ENCODE results near the gene ARL15.

ARL15 gene

DNA sequence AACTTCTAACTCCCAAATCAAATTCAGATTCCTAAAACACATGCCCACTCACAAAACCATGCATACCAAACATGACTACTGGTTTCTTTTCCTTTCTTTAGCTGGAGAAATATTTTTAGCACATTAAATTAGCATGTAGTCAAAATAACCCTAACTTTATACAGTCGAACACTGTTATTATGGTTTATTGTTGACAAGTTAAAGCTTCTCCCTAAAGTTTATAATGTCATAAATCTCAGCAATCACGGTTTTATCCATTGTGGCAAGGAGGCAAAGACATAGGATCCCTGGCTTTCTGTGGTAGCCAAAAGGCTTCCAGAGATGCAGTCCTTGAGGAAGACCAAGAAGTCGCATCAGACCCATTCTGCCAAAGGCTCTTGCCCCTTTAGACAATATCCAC, 27.5 kb downstream of the ARL15 start:
- no peak for DNase-seq (ENCODE audit: low spot score)

DNA sequence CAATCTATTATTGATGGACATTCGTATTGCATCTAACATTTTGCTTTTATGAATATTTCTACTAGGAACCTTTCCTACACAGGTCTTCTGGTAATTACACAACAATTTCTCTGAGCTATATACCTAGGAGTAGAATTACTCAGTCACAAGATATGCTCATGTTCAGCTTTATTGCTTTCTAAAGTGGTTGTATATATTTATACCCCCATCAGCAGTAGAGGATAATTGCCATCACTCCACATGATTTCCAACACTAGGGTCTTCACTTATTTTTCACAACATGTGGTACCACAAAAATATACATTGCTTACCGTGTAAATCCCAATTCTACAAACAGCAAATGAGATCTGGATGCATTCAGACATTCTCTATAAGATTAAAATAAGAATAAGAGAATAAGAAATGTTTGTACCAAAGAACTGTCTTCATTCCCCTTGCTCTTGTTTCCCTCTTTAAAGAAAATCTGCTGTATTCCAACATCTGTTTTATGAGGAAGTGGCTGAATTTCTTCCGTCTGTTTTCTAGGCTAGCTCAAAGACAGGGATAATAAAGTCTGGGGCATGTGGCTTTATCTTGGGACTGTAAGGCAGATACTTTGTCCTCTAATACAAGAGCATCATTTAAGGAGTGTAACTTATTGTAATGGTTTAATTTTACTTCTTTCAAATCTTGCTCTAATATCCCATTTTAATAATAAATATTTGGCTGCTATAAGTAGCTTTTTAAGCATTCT, 28.2 kb downstream of the ARL15 start:
- no peak for DNase-seq (ENCODE audit: low spot score)

DNA sequence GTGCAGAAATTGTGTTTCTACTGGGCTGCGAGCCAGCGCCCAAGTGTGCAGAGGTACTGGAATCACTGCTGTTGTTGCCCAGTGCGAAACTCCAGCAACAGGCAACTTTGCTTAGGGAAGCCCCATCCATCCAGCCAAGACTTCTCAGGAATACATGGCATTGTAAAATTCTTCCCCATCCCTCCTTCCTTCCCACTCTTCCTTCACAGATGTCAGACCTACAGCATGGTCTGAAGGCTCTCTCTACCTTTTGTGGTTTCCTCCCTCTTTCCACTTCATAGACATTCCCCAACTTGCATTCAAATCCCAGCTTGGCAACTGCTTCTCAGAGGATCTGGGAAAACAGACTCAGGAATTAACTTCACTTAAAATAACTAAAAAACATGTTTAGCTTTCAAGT, 30.4 kb downstream of the ARL15 start:
- DNase-seq (ENCODE audit: low spot score) = no peak

DNA sequence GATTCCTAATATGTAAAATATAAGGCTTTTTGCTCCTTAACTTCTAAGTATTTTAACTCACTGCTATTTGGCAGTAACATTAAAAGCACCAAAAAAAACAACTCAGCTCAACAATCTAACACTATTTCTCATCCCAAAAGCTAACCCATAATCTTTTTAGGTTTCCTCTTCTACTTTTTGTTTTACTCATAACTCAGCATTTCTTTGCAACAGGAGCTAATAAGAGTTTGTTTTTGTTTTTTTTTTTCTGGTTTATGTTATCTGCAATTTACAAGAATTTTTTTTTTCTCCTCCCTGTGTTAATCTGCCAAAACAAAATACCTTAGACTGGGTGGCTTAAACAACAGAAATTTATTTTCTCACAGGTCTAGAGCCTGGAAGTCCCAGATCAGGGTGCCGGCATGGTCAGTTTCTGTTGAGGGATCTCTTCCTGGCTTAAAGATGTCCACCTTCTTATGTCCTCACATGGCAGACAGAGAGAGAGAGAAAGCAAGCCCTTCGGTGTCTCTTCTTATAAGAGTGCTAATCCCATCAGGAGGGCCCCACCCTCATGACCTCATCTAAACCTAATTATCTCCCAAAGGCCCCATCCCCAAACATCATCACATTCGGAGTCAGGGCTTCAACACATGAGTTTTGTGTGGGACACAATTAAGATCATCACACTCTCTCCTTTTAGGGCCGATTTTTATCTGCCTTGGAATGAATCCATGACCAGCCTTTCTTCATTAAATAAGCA, 31.2 kb downstream of the ARL15 start:
- DNase-seq (ENCODE audit: low spot score) = no peak

DNA sequence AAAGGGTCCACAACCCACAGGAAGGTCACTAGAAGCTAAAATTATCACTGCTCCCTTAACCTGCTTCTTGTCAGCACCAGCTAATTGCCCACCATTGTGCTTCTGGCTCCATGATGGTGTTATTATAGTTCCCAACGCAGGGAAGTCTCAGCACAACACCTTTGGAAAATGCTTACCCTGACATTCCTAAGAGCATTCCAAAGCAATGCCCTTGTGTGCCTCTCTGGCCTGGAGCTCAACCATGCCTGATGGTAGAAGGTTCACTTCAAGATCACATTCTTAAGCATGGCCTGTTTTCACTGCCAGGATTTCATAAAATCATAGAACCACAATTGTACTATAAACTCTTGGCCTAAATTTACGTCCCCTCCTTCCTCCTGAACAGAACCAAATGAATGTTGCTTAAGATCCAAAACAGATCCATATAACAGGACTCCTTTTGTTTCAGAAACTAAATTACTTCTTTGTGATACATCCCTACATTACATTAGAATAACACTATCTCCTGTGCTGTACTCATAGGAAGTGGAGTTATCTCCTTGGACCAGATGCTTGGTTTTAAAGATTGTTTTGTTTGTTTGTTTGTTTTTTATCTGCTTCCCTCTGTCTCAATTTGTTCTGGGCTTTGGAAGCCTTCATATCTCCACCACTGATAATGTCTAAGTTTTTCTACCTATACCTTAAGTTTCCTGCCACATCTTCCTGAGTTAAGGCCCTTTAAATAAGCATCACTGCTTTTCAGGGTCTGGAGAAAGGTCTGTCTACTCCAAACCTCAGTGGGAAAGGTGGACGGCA, 32.1 kb downstream of the ARL15 start:
- DNase-seq (ENCODE audit: low spot score) = peak; percentile 16

DNA sequence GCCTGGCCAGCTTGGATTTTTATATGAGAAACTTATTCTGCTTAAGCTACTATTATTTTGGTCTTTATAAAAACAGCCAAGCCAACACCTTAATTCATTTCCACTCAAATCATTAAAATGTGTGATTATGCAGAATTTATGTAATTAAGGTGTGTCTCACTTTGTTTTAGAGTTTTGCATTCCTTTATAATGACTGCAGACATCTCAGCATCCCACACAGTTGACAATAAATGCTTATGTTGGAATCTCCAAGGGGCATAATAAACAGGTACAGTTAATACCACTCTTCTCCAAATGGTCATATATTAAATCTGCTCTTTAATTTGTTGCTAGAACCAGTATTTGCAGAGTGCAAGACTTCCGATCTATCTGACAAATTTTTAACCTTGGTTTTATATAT, 34.3 kb downstream of the ARL15 start:
- DNase-seq (ENCODE audit: low spot score) = no peak

DNA sequence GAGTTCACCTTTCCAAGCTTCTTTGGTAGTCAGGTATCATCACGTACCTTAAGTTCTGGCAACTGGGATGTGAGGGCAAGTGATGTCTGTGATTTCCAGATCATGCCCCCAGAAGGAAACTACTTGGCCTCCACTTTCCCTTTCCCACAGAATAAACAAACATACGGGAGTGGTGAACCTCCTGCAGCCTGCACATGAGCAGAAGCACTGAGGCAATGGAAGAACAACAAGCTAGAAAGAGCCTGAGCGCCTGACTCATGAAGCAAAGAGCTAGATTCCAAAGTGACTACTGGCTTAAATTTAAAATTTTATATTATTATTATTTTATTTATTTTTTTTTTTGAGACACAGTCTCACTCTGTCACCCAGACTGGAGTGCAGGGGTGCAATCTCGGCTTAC, 35.0 kb downstream of the ARL15 start:
- DNase-seq (ENCODE audit: low spot score) = no peak

DNA sequence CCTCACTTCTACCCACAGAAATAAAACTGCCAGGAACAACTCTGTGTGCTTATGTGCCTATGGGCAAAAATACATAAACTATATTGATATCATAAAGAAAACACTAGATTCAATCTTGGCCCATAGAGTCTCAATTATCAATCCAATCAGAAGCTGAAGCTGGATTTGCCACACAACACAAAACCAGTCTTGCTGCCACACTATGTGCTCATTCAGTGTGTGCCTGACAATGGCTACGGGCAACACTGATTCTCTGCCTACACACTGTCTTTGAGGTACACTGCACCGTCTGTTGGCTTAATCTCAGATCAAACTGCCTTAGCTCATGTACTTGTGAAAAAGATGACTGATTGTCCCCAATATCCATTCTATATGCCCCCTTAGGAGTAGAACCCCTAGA, 35.4 kb downstream of the ARL15 start:
- no peak for DNase-seq (ENCODE audit: low spot score)

DNA sequence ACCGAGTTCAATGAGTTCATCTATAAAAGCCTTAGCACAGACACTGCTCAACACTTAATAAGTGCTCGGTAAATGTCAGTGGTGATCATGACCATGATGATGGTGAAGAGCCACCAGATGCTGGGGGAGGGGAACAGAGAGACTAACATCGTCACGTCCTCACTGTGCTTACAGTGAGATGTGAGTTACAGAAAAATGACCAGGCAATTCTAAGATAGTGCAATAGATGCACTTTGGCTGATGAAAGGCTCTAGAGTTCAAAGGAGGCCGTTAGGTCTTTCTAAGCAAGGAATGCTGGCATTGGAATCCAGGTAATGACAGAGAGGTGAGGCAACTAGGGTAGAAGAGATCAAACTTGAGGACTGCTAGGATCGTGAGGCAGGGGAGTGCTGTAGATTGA, 36.7 kb downstream of the ARL15 start:
- DNase-seq (ENCODE audit: low spot score) = no peak

DNA sequence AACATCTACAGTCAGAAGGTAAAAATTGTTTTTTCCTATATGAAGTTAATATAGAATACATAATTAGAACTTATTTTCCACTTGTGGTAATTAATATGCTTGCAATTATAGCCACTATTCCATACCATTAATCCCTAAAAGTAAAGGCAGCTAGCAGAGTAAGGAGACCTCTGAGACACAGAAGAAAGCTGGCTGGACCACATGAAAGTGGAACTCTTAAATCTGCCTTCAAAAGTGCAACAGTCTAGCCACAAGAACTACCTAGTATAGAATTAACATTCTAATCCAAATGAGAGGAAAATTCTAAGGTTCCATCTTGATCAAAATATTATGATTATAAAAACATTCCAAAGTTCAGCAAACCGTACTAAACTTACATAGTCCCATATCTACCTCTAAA, 37.6 kb downstream of the ARL15 start:
- no peak for DNase-seq (ENCODE audit: low spot score)

DNA sequence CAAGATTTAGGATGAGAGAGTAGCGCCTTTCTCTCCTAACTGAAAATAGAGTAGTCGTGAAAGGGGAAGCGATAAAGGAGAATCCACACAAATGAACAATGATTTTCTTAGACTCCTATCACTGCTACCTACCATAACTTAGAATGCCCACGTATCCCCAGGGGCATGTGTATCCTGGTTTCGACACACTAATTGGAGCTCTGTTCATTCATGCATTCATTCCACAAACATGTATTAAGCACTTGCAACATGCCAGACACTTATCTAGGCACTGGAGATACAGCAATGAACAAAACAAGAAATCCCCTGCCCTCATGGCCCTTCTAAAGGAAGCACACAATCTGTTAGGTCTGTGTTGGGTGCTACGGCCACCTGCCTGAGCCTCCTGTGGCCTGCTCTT, 40.0 kb downstream of the ARL15 start:
- no peak for DNase-seq (ENCODE audit: low spot score)

DNA sequence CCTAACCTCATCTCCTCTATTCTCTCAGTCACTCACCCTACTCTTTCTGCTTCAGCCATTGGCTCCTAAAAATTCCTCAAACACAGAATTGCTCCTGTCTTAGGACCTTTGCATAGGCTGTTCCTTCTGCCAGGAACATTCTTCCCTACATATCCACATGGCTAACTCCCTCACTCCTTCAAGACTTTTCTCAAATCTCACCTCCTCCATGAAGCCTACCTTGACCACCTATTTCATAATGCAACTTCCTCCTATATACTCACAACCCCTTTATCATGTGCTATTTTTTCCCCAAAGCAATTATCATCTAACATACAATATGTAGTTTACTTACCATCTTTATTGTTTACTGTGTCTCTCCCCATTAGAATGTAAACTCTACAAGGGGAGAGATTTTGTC, 45.8 kb downstream of the ARL15 start:
- no peak for DNase-seq (ENCODE audit: low spot score)

DNA sequence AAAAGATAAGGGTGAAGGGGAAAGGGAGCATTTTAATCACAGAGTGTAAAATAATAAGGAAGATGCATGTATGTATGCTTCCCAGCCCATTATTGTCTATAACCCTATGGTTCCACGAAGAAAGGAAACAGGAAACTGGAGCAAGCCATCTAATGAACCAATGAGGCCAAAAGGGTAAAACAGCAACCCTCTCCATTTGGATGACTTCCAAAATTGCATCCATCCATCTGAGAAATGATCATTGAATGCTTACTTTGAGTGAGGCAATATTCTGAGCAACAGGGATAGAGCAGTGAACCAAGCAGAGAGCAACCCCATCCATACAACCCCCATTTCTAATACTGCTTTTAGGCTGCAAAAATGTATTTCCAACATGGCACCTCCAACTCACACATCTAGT, 46.9 kb downstream of the ARL15 start:
- DNase-seq (ENCODE audit: low spot score) = no peak

DNA sequence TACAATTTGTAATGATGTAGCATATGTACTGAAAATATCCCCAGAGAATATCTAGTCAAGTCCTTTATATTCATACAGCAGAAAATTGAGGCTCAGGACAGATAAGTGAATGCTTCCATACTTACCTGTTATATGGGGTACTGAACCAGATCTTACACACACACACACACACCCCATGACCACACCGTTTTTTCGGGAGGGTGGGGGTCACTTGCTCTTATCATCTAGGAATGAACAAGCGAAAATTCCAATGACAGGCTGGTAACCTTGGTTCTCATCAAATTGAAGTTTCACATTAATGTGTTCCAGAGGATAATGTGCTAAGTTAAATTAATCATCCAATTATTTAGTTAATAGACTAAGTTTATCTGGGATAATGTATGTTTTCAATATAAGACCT, 48.8 kb downstream of the ARL15 start:
- no peak for DNase-seq (ENCODE audit: low spot score)

DNA sequence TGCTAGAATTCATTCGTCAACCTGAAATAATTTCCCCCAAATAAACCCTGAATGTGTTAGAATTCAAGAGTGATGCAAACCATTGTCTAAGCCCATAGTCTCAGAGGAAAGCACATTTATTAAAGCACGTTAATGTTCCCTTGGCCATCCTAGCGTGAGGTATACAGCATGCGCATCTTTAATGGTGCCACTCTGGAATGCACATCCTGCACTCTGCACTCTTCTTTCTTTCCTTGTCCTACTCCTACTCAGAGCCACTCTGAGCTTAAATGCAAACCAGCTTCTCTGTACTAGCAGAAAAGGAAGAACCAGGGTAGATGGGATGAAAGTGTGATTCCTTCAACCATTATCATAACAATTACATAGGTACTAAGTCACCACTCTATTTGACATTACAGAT, 50.4 kb downstream of the ARL15 start:
- no peak for DNase-seq (ENCODE audit: low spot score)

DNA sequence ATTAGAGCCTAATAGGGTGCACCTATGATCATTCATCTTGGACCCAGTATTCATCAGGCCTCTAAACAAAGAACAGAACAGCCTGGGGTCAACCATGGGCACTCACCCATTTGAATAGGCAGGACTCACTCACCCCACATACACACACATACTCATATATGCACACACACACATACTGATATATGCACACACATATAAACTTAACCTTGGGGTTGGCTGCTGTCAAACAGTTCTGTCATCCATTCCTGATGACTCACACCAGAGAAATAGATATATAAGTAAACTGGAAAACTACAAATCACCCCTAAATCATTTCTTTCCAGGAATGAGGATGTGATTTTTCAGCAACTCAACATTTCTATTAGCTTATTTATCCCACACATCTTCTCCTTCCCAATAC, 51.3 kb downstream of the ARL15 start:
- no peak for DNase-seq (ENCODE audit: low spot score)

DNA sequence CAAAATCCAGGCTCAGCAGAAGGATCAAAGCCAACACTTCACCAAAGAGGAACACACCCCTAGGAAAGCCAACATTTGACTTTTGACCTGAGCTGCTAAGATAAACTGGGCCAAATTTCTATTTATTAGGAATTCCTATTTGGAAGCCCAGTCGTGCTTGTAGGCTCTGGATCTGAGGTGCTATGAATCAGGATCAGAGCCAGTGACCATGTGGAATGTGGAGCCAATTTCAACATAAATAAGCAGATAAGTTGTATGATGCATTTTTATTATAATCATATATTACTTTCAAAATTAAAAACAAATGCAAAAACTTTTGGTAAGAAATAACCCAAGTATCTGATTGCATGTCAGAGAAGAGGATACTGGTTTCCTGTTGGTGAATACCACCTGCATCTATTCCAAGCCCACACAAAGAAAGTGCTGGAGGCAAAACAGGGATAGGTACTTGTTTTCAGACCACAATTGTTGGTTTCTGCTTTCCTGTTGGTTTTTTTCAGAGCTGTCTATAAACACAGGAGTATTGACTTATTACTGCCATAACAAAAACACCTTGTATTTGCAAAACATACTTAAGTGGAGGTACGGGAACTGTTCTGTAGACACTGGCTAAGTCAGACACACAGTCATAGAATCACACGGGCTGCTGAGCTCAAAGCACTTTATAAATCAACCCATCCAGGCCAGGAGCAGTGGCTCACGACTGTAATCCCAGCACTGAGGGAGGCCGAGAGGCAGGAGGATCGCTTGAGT, 52.8 kb downstream of the ARL15 start:
- DNase-seq (ENCODE audit: low spot score) = no peak

DNA sequence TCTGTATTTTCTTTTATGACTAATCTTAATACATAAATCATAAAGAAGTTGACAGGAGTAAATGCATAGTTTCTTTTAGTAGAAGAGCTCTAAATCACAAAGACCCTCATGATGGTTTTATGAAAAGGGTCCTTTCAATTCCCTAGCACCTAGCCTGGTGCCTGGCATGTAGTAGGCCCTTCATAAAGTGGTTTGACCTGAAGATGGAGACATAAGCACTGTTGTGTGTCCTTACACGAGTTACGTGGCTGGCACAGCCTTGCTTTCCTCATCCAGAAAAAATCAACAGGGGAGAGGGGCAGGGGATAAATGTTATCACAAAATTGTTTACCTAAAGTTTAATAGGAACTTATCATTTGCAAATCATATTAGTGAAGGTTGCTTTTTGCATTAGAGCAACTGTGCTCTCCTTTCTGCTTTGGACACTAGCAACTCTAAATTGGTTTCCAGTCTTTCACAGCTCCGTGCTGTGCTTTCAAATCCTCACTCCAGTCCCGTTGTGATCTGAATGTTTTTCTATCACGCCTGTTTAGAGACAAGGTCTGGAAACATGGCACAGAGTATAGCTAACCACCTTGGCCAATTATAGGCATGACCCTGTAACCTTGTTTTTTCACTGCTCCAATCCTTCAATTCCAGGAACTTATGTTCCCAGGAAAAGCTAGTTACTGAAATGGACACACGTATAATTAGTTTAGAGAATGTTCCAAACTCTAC, 55.7 kb downstream of the ARL15 start:
- no peak for DNase-seq (ENCODE audit: low spot score)

DNA sequence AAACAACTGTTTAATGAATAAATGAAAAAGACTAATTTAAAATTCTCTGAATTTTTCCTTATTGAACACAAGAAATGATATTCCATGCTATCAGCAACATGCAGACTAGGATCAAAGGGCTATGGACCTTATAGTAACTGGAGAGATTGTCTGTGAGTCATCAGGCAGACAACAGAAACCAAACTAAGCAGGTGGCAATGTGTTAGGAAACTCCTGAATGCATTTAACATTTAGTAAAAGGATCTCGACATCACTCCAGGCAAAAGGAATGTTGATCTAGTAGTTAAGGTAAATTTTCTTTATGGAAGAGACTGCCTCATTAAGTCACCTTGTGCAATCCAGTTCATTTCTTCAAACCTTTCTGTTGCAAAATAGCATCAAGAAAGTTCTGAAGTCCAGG, 58.4 kb downstream of the ARL15 start:
- DNase-seq (ENCODE audit: low spot score) = no peak

DNA sequence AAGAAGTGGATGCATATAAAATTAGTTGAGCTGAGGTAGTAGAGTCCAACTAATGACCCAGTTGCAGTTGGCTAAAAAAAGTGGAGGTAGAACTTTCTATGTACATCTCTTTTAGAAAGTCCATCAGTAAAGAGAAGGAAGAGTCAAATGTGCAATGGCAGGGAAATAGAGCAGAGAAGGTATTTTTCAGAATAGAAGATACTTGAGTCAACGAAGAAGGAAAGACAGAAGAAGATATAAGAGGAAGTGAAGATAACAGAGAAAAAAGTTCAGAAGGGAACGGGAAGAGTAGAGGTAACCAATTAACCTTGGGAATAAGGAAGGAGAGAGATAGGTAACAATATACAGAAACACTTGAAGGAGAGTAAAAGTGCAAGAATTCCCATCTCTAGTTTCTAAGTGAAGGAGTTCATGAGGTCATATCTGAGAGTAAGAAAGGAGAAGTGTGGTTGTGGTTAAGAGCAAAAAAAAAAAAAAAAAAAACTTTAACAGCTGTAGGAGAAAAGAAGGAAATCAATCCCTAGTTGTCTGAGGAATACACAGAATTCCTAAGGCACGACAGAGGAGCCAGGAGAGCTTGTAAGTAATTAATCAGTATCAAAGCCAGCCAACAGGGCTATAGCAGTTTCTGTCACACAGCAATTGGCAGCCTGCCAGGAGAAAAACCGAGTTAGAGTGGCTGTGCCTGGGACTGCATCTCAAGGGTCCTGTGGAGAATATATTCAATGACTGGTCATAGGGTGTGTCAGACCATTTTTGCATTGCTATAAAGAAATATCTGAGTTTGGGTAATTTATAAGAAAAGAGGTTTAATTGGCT, 61.0 kb downstream of the ARL15 start:
- no peak for DNase-seq (ENCODE audit: low spot score)

DNA sequence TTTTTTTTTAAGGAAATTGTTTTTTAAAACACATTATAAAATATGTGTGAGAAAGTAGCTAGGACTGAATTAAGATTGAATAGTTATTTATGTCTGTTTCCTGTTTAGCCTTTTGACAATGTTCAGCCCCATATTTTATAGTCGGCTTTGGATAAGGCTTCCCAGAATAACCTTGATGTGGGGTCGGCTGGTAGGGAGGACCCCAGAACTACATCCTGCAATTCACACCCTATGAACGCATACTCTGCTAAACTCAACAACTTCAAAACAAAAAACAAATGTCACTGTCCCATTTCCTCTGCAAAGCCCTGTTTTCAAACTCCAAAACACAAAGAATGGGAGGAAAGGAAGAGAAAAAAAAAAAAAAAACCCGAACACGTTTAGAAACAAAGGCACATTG, 63.1 kb downstream of the ARL15 start:
- no peak for DNase-seq (ENCODE audit: low spot score)
